Stromal cell of bone marrow (primary cell): Measurements from ENCODE around the gene PPL.

ENCODE experiments used
- DNase-seq: peaks from one replicate; pipeline ENCODE4 v3.0.0-alpha.2; 2012; ENCODE audit warnings: low read depth

Gene PPL

DNA sequence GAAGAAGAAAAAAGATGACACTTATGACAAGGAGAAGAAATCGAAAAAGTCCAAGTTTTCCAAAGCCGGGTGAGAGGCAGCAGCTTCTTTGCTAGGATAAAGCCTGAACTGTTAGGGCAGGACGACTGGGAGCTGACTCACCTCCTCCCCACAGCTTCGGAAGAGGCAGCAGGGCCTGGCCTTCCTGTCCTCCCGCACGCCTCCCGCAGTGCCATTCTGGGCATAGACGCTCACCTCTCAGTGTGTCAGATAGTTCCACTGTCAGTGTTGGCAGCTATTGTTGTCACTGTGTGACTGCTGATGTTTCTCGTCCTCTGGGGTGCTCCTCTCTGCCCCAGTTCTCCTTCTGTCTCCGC lies 77.1 kb downstream of the PPL start:
- no peak for DNase-seq

DNA sequence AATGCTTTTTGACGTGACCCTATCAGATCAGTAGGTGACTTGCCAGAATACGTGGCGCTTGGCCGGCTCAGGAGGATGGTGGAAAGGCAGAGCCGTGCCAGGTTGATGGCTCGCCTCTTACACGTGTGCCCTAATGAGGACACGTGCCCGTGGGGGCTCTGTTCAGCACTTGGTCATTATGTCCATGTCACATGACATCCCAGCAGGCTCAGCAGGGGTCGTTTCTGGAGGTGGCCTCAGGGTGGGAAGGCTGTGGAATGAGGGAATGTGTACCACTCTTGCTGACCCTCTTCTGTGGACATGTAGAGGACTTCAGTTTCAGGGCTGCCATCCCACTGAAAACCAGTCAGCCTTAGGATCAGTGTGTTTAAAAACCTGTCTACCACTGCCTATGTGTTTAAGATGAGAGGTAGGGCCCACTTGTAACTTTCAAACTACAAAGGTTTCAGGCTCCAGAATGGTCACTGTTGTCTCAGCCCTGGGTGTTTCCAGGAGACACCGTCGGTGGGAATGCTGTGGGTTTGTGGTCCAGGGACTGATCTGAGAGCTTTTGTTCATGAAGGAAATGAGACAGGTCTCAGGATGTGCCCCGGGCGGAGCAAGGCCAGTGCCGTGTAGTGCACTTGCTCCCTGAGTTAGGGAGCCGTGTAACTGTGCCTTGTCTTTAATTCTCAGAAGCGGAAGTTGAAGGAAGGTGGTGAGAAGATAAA lies 77.6 kb downstream of the PPL start:
- DNase-seq: no peak

DNA sequence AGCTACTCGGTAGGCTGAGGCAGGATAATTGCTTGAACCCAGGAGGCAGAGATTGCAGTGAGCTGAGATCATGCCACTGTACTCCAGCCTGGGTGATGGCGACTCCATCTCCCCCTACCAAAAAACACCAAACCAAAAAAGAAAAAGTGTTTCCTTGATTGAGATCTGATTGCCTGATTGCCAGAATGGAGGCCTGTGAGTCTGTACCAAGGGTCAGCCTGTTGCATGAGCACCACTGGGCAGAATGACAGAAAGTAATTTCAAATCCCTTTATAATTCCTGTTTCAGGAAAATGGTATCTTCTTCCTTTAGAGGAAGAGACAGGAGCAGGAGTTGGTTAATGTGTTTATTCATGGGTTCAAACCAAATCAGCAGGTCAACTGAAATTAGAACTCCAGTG lies 81.1 kb downstream of the PPL start:
- no peak for DNase-seq

DNA sequence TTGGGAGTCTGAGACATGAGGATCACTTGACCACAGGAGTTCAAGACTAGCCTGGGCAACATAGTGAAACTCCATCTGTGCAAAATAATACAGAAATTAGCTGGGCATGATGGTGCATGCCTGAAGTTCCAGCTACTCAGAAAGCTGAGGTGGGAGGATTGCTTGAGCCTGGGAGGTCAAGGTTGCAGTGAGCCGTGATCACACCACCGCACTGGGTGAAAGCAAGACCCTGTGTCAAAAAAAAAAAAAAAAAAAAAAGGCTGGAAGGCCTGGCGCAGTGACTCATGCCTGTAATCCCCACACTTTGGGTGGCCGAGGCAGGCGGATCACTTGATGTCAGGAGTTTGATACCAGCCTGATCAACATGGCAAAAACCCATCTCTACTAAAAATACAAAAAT lies 81.6 kb downstream of the PPL start:
- no peak for DNase-seq

DNA sequence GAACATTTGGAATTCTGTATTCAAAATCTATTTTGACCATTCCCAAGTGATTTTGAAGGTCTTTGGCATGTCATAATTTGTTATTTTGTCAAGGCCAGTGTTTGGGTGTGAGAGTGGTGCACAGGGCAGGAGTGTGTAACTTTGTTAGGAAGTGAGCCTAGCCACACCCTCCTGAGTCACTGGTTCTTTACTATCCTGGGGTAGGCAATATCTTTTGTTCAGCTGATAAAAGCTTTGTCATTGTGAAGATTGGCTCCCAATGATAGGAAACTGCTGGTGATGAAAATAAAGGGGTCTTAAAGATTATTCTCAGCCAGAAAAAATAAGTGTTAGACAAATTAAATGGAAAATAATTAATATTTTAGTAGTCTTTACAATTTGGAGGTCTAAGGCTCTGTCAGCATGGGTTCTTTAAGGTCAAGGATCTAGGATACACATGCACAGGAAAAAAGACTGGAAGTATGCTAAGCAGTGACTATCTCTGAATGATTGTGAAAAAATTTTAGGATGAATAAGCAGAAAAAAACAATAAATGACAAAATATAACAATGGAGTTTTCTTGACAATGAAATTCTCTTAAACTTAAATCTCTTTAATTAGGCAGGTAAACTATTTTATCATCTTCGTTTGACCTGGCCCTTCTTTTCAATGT lies 84.6 kb downstream of the PPL start:
- no peak for DNase-seq

DNA sequence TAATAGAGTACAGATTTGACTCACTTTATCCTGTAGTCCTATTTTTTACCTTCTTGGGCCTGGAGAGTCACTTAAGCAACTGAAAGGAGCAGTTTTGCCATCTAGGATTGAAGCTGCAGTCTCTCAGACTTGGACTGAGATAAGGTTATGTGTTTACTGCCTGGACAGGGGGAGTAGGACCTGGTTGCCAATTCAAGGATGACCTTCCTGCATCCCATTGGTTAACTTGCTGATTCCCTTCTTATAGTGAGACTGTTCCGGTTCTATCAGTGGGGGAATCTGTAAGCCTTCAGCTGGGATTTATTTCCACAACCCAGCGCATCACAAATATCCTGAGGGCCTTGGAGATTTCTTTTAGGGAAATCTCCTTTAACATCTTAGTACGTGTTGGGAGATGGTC lies 86.7 kb downstream of the PPL start:
- no peak for DNase-seq

DNA sequence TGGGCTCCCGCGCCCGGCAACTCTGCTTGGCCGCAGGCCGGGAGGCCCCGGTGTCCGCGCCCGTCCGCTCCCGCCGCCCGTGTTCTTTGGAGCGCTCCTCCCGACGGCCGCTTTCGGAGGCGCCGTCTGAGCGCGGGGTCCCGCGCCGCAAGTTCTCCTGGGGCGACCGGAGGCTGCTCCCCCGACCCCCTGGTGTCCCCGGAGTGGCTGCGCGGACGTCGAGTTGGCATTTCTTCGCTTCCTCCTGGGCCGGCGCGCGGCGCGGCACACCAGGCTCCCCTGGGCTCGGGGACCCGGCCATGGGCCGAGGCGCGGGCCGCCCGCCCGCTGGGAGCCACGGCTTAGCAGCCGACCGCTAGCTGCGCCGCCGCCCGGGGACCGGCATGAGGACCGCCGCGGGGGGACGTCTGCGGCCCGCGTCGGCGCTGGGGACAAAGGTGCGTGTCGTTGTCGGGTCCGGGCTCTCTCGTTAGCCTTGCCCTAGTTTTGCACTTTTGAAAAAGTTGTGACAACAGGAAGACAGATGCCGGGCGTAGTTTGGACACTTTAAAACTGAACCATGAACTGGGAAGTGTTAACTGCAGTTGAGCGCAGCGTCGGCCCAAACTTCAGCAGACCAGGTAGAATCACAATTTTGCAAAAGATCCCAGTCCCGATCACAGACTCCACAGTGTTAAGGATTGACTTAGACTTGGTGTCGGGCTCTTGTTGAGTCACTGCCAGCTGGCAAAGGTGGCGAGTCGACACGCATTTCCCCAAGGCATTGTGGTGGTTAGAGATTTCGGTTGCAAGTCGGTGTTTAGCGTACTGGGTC lies 89.0 kb downstream of the PPL start:
- DNase-seq: peak; percentile 41

DNA sequence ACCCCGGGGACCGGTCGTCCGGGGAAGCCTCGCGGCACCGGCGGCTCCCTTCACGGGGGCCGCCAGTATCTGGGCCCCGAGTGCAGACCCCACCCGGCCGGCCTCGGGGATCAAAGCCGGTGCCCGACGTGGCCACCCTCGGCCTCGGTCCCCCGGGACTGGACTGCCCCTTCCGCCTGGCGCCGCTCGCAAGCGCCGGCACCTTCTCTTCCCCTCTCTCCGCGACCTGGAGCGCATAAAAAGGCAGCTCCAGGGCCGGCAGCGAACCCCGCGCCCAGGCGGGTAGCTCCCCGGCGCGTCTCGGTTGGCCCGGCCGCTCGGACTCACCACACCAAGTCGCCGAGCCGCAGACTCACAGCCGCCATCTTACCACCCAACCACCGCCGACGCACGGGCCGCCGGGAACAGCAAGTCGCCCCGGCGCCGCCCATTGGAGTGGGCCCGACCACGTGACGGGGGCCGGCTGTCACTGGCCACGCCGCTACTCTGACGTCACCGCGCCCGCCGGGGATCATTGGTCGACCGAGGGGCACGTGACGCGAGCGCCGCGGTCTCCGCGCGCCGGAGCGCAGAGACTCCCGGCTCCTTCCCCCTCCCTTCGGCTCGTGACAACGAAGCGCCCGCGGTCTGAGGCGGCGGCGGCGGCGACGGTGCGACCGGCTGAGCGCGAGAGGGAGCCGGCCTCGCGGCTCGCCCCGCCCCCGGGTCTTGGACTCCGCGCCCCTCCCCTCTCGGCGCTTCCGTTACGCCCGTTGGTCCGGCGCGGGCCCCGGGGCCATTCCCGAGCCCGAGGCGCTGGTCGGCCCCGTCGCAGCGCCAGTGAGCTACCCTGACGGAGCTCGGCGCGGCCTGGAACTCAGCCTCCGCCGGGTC lies 89.8 kb downstream of the PPL start, which contains the start of the genes GLYR1 and UBN1:
GLYR1 (minus strand) TSS at position 388 of the 873 bp plus-strand sequence; CDS start at position 365, 23 bp downstream.
UBN1 (plus strand) TSS at position 581 of the 873 bp plus-strand sequence. CDS start 5,437 bp downstream, outside the sequence.
- DNase-seq: peak; percentile 94

DNA sequence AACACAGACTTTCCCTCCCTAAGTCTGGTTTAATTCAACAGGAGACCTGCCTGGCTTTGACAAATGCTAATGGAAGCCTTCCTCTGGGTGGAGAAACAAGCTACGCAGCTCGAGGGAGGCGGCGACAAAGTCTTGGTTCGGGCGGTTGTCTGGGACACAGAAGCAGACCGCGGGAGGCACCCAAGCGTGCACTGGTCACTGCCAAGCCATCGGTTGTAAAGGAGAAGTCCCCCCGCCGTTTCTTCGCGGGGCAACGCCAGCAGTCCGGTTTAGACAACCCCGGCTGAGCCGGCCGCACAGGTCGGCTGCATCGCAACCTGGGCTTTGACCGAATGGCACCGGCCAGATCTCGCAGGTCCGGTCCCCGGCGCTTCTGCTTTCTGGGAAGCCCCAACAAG lies 90.4 kb downstream of the PPL start:
- peak; percentile 31 for DNase-seq

DNA sequence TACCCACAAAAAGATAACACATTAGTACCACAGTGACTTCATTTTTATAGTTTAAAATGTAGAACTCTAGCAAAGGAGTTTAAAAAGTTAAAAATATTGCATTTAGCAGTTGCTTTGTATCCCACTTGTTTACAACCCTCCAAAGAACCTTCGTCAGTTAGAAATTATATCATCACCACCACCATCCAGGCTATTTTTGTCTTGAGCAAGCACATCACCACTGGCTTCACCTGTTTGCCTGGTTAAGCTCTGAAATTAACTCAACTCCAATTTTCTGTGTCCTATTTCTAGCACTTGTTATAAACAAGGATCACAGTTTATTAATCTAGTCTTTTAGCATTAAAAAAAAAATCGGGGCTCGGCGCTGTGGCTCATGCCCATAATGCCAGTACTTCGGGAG lies 96.0 kb downstream of the PPL start:
- DNase-seq: no peak

DNA sequence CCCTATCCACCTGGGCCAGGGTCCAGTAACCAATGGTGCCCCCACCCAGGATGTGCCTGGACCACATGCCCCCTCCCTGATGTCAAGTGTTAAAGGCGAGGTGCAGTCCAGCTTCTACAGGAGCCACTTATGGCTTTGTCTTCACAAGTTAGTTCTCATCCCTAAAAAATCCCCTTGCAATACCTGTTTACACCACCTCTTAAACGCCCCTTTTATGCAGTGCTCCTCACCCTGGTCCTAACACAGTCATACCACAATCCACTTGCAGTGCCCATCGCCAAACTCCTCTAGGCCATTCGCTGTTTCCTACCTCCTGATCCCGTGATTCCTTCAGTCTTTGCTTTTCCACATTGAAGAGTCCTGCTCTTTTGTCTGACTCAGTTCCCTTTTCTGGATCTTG lies 97.0 kb downstream of the PPL start:
- DNase-seq: no peak

DNA sequence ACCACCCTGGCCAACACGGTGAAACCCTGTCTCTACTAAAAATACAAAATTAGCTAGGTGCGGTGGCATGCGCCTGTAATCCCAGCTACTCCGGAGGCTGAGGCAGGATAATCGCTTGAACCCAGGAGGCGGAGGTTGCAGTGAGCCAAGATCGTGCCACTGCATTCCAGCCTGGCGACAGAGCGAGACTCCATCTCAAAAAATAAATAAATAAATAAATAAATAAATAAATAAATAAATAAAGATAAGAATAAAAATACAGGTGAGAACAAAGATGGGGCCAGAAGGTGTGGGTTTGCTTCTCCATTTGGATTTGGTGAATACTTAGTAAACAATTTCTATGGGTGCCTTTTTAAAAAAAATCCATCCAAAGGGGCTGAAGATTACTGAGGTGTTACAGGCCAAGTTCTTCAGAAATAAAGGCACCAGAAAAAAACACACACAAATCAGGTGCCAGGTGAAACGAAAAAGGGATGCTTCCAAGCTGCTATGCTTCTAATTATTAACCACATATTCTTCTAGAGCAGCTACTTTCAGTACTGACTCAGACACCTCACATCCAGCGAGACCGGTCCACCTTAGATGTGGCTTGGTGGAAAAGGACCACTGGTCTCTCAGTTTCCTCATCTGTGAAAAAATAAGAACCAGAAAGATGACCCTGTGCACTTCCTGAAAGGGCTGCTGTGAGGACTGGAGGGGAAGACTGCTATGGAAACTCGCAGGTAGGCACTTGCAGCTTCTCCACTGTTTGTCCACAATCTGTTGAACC lies 99.0 kb downstream of the PPL start:
- no peak for DNase-seq

DNA sequence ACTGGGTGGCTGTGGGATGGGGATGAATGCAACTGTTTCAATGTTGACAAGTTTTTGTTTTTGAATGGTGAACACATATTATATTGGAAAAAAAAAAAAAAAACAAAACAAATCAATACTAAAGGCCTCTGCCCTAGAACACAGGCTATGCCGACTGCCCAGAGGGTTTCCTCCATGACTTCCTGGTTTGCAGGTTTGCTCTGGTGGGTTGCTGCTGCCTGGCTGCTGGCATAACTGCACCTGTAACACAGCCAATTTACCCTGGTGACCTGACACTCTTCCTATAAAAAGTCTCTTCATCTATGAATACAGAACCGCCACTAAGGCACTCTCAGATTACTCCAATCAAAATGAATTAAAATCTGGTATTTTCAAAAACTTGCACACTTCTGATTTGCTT lies 100.2 kb downstream of the PPL start:
- DNase-seq: no peak

DNA sequence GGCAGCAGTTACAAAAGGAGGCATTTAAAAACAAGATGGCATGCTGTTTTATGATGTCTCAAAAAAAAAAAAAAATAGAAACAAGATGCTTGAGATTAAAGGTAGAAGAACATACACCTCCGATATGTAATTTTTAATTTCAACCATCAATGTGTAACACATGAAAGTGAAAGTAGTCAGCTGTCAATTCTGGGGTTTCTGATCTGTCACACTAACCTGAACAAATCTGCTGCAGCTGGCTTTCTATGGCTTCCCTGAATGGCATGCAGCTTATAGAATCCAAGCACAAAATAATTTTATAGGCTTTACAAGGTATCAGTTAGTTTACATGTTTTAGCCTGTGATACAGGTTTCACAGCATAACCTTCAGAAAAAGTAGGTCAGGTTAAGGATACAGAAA lies 103.4 kb downstream of the PPL start:
- no peak for DNase-seq

DNA sequence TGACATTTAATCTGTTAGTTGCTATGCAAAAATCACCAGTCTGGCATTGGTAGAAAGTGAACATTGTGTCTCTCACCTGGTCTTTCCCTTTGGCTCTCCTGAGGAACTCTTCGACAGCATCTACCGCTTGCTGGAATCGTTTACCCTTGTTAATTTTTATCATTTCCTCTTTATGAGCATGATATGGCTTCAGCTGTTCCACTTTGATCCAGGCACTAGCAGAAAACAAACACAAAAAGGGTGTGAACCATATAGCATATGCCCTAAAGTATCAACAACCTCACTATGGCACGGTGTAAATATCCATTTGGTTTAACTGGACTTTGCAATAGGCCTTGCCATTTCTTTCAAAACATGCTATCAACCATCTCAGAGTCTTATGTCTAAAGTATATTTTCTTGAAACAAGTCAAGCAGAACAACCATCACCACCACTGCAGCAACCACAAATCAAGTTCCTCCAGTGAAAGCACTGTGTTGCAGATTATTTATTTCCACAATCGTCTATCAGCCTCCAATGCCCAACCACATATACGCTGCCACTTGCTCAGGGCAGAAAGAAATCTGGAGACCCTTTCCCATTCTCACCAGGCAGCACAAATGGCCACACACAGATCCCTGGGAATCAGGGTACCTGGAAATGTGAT lies 104.1 kb downstream of the PPL start:
- no peak for DNase-seq
